ENCODE data around the gene SWT1.

Gene SWT1

GRCh38 chr1:185328255-185328654 is 171.3 kb downstream of the SWT1 start:
- no peak for DNase-seq

- DNase-seq: peak; percentile 73
Observed at GRCh38 chr1:185334182-185334581, 177.2 kb downstream of the SWT1 start.

GRCh38 chr1:185337246-185337645 is 180.3 kb downstream of the SWT1 start:
- DNase-seq: no peak

GRCh38 chr1:185338719-185339622 is 182.0 kb downstream of the SWT1 start:
- peak; percentile 72 for DNase-seq

DNA sequence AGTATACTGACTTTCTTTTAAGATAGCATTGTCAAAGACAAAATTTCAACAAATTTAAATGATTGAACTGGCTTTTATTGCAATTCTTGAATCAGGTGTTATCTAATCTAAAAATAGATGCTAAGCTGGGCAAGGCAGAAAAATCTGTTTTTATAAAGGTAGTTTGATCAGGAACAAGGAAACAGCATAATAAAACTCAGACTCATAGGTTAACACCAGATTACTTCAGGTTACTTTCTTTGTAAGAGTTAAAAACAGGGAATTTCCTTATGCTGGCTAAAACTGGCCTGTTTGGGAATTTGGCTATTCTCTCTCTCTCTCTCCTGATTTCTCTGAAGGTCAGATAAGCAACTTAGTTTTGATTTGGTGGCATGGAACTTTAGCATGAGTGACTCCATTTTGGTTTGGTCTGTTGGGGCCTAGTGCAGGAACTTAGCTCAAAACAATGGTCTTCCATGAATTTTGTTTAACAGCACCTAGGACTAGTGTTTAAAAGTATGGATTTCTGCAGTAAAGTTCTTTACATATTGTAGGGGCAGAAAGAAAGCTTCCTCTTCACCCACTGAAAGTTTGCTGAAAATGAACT is 184.3 kb downstream of the SWT1 start:
- no peak for DNase-seq
